ENCODE measurements around the gene SH3BGRL2. TPM values are rescaled to one million over a fixed set of nuclear protein-coding genes. Genes with fewer than 3 reads are reported as not detected.

Gene SH3BGRL2
- total RNA-seq, 1 donor from 2014 or later, result not detected

- Mint-ChIP-seq H3K4me1 (no peaks in the 10 kb centered on the region), H3K27ac (no peak overlapping the region), H3K9me3 (no peaks in the 10 kb centered on the region), H3K4me3 (no peak overlapping the region), H3K36me3 (ENCODE audit: low read depth) (no peaks in the 10 kb centered on the region), H3K27me3 (no peaks in the 10 kb centered on the region)
- intact Hi-C loops (cut with micrococcal nuclease), result no loop called here
- ChIA-PET POLR2A (no interaction called here), CTCF (no interaction called here)
- no peak for DNase-seq
- ATAC-seq (ENCODE audit: low read depth), result no peak
- no peak for TF ChIP-seq CTCF (IDR thresholded peaks at IDR 0.05)
Measured at GRCh38 chr6:79717989-79718388, 86.9 kb downstream of the SH3BGRL2 start.

- Mint-ChIP-seq H3K27me3 (no peaks in the 10 kb centered on the region), H3K36me3 (ENCODE audit: low read depth) (no peaks in the 10 kb centered on the region), H3K9me3 (no peaks in the 10 kb centered on the region), H3K27ac (no peak overlapping the region), H3K4me3 (no peak overlapping the region), H3K4me1 (no peaks in the 10 kb centered on the region)
- intact Hi-C loops (cut with micrococcal nuclease), result no loop called here
- no peak for TF ChIP-seq CTCF (IDR thresholded peaks at IDR 0.05)
- DNase-seq, result no peak
- ChIA-PET CTCF (no interaction called here), POLR2A (no interaction called here)
- no peak for ATAC-seq (ENCODE audit: low read depth)
Measured at GRCh38 chr6:79718509-79719247, 87.5 kb downstream of the SH3BGRL2 start.

- CTCF ChIA-PET, result no interaction called here
Measured at GRCh38 chr6:79719248-79719960, 88.3 kb downstream of the SH3BGRL2 start.

GRCh38 chr6:79724816-79725215 lies 93.7 kb downstream of the SH3BGRL2 start:
- no peaks in the 10 kb centered on the region for H3K9me3 Mint-ChIP-seq
- CTCF ChIA-PET, result no interaction called here
- POLR2A ChIA-PET, result no interaction called here

More at GRCh38 chr6:79719248-79719960, 88.3 kb downstream of the SH3BGRL2 start:
- Mint-ChIP-seq H3K9me3 (no peaks in the 10 kb centered on the region), H3K4me1 (no peaks in the 10 kb centered on the region), H3K4me3 (no peak overlapping the region), H3K27ac (no peak overlapping the region), H3K36me3 (ENCODE audit: low read depth) (no peaks in the 10 kb centered on the region), H3K27me3 (peaks cover 2% of the 10 kb centered on the region)
- POLR2A ChIA-PET, result no interaction called here
- TF ChIP-seq CTCF (IDR thresholded peaks at IDR 0.05), result no peak
- intact Hi-C loops (cut with micrococcal nuclease), result no loop called here
- DNase-seq (no peak), ATAC-seq (ENCODE audit: low read depth) (no peak)

More at GRCh38 chr6:79724816-79725215, 93.7 kb downstream of the SH3BGRL2 start:
- no peaks in the 10 kb centered on the region for H3K36me3 Mint-ChIP-seq (ENCODE audit: low read depth)
- DNase-seq, result no peak
- H3K4me3 Mint-ChIP-seq, result no peak overlapping the region
- no peak overlapping the region for H3K27ac Mint-ChIP-seq
- no peaks in the 10 kb centered on the region for H3K4me1 Mint-ChIP-seq
- no peak for TF ChIP-seq CTCF (IDR thresholded peaks at IDR 0.05)
- intact Hi-C loops (cut with micrococcal nuclease), result no loop called here
- H3K27me3 Mint-ChIP-seq, result peaks cover 6% of the 10 kb centered on the region
- ATAC-seq (ENCODE audit: low read depth), result no peak

Data from activated B cell treated with CpG ODN at 0.5 μM for 24 hours (primary cell).